Measurements from ENCODE around the gene CMAS.
"Not testable (repeated sequence)": the region's sequence is repeated elsewhere in the genome, so short reads cannot be mapped to it uniquely, and the experiment has no call there.

Gene CMAS

GRCh38 chr12:22037947-22038346 lies 8.1 kb upstream of the CMAS start:
- Mint-ChIP-seq H3K4me3 (no peak overlapping the region), H3K4me1 (peaks cover 21% of the 10 kb centered on the region), H3K27ac (no peak overlapping the region), H3K36me3 (no peaks in the 10 kb centered on the region), H3K9me3 (no peaks in the 10 kb centered on the region)
- DNase-seq (ENCODE audit: low spot score in 2 of 2) (no peak), ATAC-seq (no peak)

GRCh38 chr12:22038734-22039133 lies 7.3 kb upstream of the CMAS start:
- Mint-ChIP-seq H3K9me3 (no peaks in the 10 kb centered on the region), H3K27ac (no peak overlapping the region), H3K4me1 (peaks cover 25% of the 10 kb centered on the region), H3K4me3 (no peak overlapping the region), H3K36me3 (no peaks in the 10 kb centered on the region)
- DNase-seq (ENCODE audit: low spot score in 2 of 2) = no peak
- ATAC-seq = no peak

DNA sequence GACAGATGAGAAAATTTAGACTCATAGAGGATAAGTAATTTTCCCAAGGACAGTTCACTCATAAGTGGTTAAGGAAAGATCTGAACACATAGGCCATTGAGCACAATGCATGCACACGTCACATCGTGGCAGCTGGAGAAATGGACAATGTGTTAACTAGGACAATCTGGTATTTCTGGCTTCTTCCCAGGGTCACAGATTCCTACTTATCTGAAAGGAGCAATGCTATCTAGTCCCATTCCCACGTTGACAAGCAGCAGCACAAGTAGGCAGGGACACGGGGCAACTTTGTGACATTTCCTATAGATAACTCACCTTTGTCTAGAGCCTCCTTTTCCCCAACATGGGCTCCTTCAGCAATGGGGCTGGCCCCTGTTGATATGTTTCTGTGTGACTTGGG lies 6.7 kb upstream of the CMAS start:
- DNase-seq (ENCODE audit: low spot score in 2 of 2) = no peak
- H3K27ac Mint-ChIP-seq = no peak overlapping the region
- H3K36me3 Mint-ChIP-seq = no peaks in the 10 kb centered on the region
- ATAC-seq = no peak
- H3K4me3 Mint-ChIP-seq = no peak overlapping the region
- peaks cover 24% of the 10 kb centered on the region for H3K4me1 Mint-ChIP-seq
- H3K9me3 Mint-ChIP-seq = no peaks in the 10 kb centered on the region

GRCh38 chr12:22042976-22043669 lies 2.9 kb upstream of the CMAS start:
- H3K4me1 Mint-ChIP-seq = peaks cover 32% of the 10 kb centered on the region
- no peaks in the 10 kb centered on the region for H3K9me3 Mint-ChIP-seq
- DNase-seq (ENCODE audit: low spot score in 2 of 2) (no peak), ATAC-seq (peak; percentile 33)
- H3K4me3 Mint-ChIP-seq = no peak overlapping the region
- no peak overlapping the region for H3K27ac Mint-ChIP-seq
- no peaks in the 10 kb centered on the region for H3K36me3 Mint-ChIP-seq

DNA sequence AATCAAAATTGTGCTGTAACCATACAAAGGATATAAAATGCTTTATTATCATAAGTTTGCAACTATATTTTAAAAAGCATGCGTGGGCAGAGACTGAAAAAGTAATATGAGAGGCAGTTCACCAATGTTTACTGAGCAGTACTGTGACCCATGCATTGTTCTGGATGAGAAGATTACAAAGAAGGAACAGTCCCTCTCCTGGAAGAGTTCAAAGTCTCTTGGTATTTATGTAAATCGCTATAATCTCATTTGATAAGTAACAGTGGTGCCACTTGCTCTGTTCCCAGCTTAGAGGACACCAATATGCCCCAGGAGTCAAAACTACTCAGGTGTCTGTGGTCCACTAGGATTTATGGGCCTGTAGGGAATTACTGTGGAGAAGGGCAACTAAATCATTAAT lies 2.1 kb upstream of the CMAS start:
- Mint-ChIP-seq H3K4me1 (peaks cover 39% of the 10 kb centered on the region), H3K4me3 (no peak overlapping the region), H3K27ac (no peak overlapping the region), H3K36me3 (peaks cover 1% of the 10 kb centered on the region), H3K9me3 (no peaks in the 10 kb centered on the region)
- DNase-seq (ENCODE audit: low spot score in 2 of 2) = no peak
- ATAC-seq = no peak

- DNase-seq (ENCODE audit: low spot score in 2 of 2) (no peak), ATAC-seq (no peak)
- H3K27ac Mint-ChIP-seq = no peak overlapping the region
- H3K9me3 Mint-ChIP-seq = no peaks in the 10 kb centered on the region
- peaks cover 41% of the 10 kb centered on the region for H3K4me1 Mint-ChIP-seq
- H3K4me3 Mint-ChIP-seq = no peak overlapping the region
- peaks cover 5% of the 10 kb centered on the region for H3K36me3 Mint-ChIP-seq
Observed at GRCh38 chr12:22044391-22044790, 1.6 kb upstream of the CMAS start.

- no peak for ATAC-seq
- peak overlapping the region; percentile 79 for H3K4me3 Mint-ChIP-seq
Observed at GRCh38 chr12:22046968-22047390, 961 bp downstream of the CMAS start.

DNA sequence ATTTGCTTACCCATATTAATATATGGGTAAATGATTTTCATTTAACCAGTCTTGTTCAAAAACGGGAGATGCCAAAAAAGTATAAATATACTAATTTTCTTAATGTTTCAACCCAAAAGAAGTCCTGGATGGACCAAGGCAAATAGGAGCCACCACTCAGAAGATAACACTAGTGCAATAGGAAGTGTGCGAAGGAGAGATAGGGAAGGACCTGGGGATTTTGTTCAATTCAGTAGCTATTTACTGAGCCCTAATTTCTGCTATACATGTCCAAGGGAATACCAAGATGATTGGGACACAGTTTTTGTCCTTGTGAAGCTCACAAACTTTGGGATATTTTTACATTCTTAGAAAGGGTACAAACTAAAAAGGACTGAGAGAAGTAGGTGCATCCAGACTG lies 1.5 kb downstream of the CMAS start:
- ATAC-seq (no peak), DNase-seq (ENCODE audit: low spot score in 2 of 2) (no peak)
- peak overlapping the region; percentile 77 for H3K27ac Mint-ChIP-seq
- peaks cover 40% of the 10 kb centered on the region for H3K4me1 Mint-ChIP-seq
- peaks cover 13% of the 10 kb centered on the region for H3K36me3 Mint-ChIP-seq
- H3K4me3 Mint-ChIP-seq = peak overlapping the region; percentile 79
- H3K9me3 Mint-ChIP-seq = no peaks in the 10 kb centered on the region

More at GRCh38 chr12:22046968-22047390, 961 bp downstream of the CMAS start:
- peaks cover 13% of the 10 kb centered on the region for H3K36me3 Mint-ChIP-seq
- no peaks in the 10 kb centered on the region for H3K9me3 Mint-ChIP-seq
- H3K4me1 Mint-ChIP-seq = peaks cover 45% of the 10 kb centered on the region
- H3K27ac Mint-ChIP-seq = peak overlapping the region; percentile 77
- DNase-seq (ENCODE audit: low spot score in 2 of 2) = no peak

DNA sequence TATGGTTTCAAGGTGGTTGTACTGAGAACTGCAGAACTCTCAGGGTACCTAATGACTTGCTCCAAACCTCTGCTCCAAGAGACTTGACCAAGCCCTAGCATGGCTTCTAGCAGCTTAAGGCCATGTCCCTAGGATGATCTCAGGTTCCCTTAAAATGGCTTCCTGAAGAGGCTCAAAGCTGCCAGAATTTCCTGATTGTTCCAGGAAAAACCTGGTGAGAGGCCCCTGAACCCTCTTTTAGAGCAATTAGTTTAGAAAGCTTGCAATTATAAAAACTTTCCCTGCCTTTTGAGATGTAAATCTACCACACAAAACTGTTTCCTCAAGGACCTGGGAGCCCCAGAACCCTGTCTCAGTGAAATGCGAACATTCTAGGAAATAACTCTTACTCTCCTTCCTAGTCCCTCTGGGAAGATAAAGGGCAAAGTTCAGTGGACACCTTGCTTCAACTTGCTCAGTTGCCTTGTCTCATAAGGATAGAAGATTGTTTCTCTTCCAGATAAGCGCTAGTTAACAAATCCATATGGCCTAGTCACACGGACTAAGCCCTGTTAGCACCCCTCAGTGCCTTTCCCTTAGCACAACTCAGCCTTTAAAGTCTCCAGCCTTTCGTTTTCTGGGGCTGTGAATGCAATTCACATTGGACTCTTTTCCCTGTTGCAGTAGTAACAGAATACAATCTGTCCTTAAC lies 2.5 kb downstream of the CMAS start:
- Mint-ChIP-seq H3K4me1 (peaks cover 31% of the 10 kb centered on the region), H3K4me3 (no peak overlapping the region)

DNA sequence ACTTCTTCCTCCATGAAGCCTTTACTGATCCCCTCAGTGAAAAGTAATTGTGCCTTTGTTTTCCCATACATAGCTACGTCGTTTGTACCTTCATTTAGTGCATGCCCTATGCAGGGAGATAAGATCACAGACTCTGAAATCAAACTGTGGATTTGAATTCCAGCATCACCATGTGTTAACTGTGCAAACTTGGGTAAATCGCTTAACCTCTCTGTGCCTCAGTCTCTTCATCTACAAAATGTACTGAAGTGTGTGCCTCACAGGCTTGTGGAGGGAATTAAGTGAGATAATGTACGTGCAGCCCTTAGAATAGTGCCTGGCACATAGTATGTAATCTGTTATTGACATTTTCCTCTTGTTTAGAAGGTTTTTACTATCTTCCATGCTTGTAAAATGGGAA lies 4.1 kb downstream of the CMAS start:
- Mint-ChIP-seq H3K27ac (no peak overlapping the region), H3K4me3 (no peak overlapping the region), H3K4me1 (peaks cover 31% of the 10 kb centered on the region), H3K36me3 (peaks cover 14% of the 10 kb centered on the region), H3K9me3 (no peaks in the 10 kb centered on the region)
- DNase-seq (ENCODE audit: low spot score in 2 of 2) (no peak), ATAC-seq (no peak)

More for the DNA sequence above, 2.5 kb downstream of the CMAS start:
- Mint-ChIP-seq H3K36me3 (peaks cover 13% of the 10 kb centered on the region), H3K27ac (no peak overlapping the region), H3K9me3 (no peaks in the 10 kb centered on the region)
- ATAC-seq (no peak), DNase-seq (ENCODE audit: low spot score in 2 of 2) (no peak)

DNA sequence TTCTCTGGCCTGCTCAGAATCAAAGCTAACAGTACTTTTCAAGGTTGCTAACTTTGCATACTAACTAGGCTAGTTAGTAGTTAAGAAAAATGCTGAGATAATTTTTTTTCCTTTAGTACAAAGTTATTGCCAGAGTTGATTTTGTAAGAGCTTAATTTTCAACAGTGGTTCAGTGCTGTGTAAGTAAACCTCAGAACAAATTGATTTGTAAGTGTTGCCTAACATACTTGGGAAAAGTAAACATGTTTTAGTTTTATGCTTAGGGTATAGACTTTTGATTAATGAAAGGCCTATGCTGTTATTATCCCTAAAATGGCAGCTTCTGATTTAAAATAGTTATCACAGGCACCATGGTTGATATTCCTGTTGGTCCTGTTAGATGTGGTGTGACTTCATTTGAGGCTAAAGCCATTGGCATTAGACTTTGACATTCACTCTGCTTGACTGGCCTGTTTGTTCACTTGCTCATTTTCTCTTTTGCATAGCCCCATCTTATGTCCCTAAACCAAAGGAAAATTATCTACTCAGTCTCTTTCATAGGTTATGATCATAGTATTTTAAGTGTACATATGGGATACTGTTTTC lies 5.2 kb downstream of the CMAS start:
- peaks cover 25% of the 10 kb centered on the region for H3K36me3 Mint-ChIP-seq
- ATAC-seq (no peak), DNase-seq (ENCODE audit: low spot score in 2 of 2) (no peak)
- no peaks in the 10 kb centered on the region for H3K9me3 Mint-ChIP-seq
- no peak overlapping the region for H3K27ac Mint-ChIP-seq
- H3K4me3 Mint-ChIP-seq = no peak overlapping the region
- H3K4me1 Mint-ChIP-seq = peaks cover 31% of the 10 kb centered on the region

DNA sequence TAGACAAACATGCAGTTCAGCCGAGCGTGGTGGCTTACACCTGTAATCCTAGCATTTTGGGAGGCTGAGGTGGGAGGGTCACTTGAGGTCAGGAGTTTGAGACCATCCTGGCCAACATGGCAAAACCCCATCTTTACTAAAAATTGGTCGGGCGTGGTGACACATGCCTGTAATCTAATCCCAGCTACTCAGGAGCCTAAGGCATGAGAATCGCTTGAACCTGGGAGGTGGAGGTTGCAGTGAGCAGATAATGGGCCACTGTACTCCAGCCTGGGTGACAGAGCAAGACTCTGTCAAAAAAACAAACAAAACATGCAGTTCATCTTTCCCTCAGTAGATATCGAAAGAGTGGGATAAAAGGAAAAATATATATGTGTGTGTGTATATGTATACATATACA lies 7.0 kb downstream of the CMAS start:
- peaks cover 43% of the 10 kb centered on the region for H3K36me3 Mint-ChIP-seq
- not testable (repeated sequence) for H3K27ac Mint-ChIP-seq; DNase-seq (ENCODE audit: low spot score in 2 of 2); ATAC-seq; H3K4me3 Mint-ChIP-seq; H3K9me3 Mint-ChIP-seq
- H3K4me1 Mint-ChIP-seq = peaks cover 19% of the 10 kb centered on the region

DNA sequence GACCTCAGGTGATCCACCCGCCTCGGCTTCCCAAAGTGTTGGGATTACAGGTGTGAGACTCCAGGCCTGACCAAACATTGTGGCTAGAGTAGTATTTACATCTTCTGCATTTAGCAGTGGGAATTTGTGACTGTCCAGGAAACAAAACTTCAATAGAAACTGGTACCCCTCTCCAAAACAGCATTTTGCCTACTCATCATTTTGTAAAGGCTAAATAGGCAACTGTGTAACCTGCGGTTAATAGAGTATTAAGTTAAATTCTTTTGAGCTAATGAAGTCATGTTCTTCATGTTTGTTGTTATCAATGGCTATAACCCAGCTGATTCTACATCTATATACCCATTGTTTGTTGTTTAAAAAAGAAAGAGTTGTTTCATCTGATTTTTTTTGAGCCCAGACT lies 8.1 kb downstream of the CMAS start:
- H3K9me3 Mint-ChIP-seq = no peaks in the 10 kb centered on the region
- H3K36me3 Mint-ChIP-seq = peaks cover 51% of the 10 kb centered on the region
- ATAC-seq (no peak), DNase-seq (ENCODE audit: low spot score in 2 of 2) (no peak)
- no peak overlapping the region for H3K4me3 Mint-ChIP-seq
- peaks cover 9% of the 10 kb centered on the region for H3K4me1 Mint-ChIP-seq
- H3K27ac Mint-ChIP-seq = no peak overlapping the region

DNA sequence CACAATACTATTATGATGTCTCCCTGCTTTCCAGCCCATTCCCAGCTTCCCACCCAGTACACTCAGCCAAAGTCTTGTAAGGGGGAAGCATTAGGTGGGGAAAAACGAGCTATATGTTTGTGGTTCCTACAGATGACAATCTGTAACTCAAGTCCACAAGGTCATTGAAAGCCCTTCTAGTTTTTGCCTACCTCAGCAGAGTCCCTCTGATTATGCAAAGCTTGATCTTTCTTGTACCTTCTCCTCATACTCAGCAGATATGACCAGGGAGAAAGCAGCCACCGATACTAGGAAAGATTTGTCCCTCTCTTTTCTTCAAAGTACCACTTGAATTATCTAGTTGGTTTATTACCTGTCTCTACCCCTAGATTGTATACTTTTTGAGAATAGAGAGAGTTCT lies 10.6 kb downstream of the CMAS start:
- H3K4me3 Mint-ChIP-seq = no peak overlapping the region
- DNase-seq (ENCODE audit: low spot score in 2 of 2) = no peak
- H3K9me3 Mint-ChIP-seq = no peaks in the 10 kb centered on the region
- ATAC-seq = no peak
- no peak overlapping the region for H3K27ac Mint-ChIP-seq
- H3K36me3 Mint-ChIP-seq = peaks cover 66% of the 10 kb centered on the region
- H3K4me1 Mint-ChIP-seq = no peaks in the 10 kb centered on the region

GRCh38 chr12:22059976-22060647 lies 14.1 kb downstream of the CMAS start:
- Mint-ChIP-seq H3K27ac (no peak overlapping the region), H3K4me1 (no peaks in the 10 kb centered on the region), H3K9me3 (no peaks in the 10 kb centered on the region), H3K4me3 (no peak overlapping the region), H3K36me3 (peaks cover 99% of the 10 kb centered on the region)
- ATAC-seq (no peak), DNase-seq (ENCODE audit: low spot score in 2 of 2) (no peak)

All from stimulated activated effector memory CD8-positive, alpha-beta T cell treated with anti-CD3 and anti-CD28 coated beads, Interleukin-12 subunit alpha, Interleukin-12 subunit beta, amount 100 ng/mL, for 72 hours (primary cell).